ENCODE results near the gene GPR35. TPM values are rescaled to one million over a fixed set of nuclear protein-coding genes. Genes with fewer than 3 reads are reported as not detected.

The GPR35 gene
- total and polyA plus RNA-seq, 7 donors: 1.3 to 76.6 (median 7.8) TPM

DNA sequence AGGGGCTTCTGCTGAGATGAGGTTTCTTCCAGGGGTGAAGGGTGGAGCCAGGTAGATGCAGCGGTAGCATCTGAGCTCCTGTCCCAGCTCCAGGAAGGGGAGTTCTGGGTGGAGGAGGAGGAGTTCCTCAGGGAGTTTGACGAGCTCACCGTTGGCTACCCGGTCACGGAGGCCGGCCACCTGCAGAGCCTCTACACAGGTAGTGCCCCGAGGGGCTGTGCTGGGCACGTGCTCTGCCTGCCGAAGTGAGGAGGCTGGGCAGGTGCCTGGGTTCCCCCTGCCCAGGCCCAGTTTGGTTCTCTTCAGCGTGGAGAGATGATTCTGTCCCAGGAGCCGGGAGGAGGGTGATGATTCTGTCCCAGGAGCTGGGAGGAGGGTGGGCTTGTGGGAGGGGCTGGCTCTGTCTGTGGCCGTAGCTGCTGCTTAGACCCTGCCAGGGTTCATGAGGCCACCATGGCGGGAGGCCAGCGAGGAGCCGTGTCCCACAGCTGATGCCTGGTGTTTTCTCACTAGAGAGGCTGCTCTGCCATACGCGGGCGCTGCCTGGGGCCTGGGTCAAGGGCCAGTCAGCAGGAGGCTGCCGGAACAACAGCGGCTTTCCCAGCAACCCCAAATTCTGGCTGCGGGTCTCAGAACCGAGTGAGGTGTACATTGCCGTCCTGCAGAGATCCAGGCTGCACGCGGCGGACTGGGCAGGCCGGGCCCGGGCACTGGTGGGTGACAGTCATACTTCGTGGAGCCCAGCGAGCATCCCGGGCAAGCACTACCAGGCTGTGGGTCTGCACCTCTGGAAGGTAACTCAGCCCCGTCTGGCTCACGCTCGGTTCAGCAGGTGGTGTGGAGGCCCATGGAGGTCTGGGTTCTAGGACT lies 30.5 kb upstream of the GPR35 start:
- Histone ChIP-seq H3K36me3 (peaks cover 0 to 56% (median 30%) of the 10 kb centered on the region in 4 donors), H3K27ac (no peak overlapping the region), H3K4me3 (no peak overlapping the region), H3K9me3 (no peaks in the 10 kb centered on the region), H3K4me1 (peaks cover 0 to 41% (median 27%) of the 10 kb centered on the region in 4 donors), H3K27me3 (no peaks in the 10 kb centered on the region)
- TF ChIP-seq POLR2AphosphoS5 (IDR thresholded peaks at IDR 0.05) (no peak), POLR2A (IDR thresholded peaks at IDR 0.05) (no peak), EP300 (IDR thresholded peaks at IDR 0.05) (no peak)
- TF ChIP-seq, protein P1, sequence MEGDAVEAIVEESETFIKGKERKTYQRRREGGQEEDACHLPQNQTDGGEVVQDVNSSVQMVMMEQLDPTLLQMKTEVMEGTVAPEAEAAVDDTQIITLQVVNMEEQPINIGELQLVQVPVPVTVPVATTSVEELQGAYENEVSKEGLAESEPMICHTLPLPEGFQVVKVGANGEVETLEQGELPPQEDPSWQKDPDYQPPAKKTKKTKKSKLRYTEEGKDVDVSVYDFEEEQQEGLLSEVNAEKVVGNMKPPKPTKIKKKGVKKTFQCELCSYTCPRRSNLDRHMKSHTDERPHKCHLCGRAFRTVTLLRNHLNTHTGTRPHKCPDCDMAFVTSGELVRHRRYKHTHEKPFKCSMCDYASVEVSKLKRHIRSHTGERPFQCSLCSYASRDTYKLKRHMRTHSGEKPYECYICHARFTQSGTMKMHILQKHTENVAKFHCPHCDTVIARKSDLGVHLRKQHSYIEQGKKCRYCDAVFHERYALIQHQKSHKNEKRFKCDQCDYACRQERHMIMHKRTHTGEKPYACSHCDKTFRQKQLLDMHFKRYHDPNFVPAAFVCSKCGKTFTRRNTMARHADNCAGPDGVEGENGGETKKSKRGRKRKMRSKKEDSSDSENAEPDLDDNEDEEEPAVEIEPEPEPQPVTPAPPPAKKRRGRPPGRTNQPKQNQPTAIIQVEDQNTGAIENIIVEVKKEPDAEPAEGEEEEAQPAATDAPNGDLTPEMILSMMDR (IDR thresholded peaks at IDR 0.05): no peak
- peak; percentile 61 for DNase-seq
- intact Hi-C loops (cut with DNase I): loop anchor here (5.0 kb wide), 1 partner anchor 37 kb away; the partner anchor contains the start of gene ANKMY1
- WGBS, 2 donors: 92 to 94% methylated on average over 34 of the region's 34 CpGs

DNA sequence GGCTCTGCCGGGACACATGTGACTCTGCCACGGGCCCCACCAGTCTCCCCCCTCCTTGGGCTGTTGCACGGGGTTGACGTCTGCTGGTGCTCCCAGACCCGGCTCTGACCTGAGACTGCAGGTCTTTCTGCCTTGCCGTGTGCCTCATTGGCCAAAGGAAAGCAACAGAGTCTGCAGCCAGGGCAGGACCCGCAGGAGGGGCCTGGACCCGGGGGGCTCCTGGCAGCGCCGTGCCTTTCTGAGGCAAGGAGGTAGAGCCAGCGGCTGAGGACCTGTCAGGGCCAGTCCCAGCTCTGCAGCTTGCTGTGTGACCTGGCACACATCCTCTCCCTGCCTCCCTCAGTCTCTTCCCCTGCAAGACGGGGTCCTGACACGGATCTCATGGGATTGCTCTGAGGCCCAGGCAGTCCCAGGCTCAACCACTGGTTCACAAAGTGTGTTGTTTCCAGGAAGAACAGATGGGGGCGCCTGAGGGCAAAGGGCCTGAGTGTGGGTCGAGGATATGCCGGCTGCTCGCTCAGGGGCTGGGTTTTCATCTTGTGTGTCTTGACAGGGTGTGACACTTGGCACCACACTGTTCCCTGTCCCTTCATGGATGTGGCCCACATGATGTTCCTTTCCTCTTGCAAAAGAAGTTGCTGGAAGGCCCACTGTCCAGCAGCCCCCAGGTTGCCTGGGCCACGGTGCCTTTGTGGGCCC lies 29.8 kb upstream of the GPR35 start:
- DNase-seq: peak; percentile 63
- intact Hi-C loops (cut with DNase I): loop anchor here (5.0 kb wide), 1 partner anchor 38 kb away; the partner anchor contains the start of gene ANKMY1
- Histone ChIP-seq H3K9me3 (no peaks in the 10 kb centered on the region), H3K27me3 (no peaks in the 10 kb centered on the region), H3K4me3 (no peak overlapping the region), H3K4me1 (peaks cover 0 to 41% (median 27%) of the 10 kb centered on the region in 4 donors), H3K36me3 (peaks cover 0 to 51% (median 27%) of the 10 kb centered on the region in 4 donors), H3K27ac (peak overlapping the region in 2 of 4 donors; percentile 28 to 51)
- 72 to 80% methylated on average over 18 of the region's 18 CpGs for WGBS, 2 donors
- TF ChIP-seq POLR2A (IDR thresholded peaks at IDR 0.05): no peak
- no peak for TF ChIP-seq POLR2AphosphoS5 (IDR thresholded peaks at IDR 0.05)
- no peak for TF ChIP-seq EP300 (IDR thresholded peaks at IDR 0.05)
- TF ChIP-seq, protein P1 (IDR thresholded peaks at IDR 0.05): no peak

DNA sequence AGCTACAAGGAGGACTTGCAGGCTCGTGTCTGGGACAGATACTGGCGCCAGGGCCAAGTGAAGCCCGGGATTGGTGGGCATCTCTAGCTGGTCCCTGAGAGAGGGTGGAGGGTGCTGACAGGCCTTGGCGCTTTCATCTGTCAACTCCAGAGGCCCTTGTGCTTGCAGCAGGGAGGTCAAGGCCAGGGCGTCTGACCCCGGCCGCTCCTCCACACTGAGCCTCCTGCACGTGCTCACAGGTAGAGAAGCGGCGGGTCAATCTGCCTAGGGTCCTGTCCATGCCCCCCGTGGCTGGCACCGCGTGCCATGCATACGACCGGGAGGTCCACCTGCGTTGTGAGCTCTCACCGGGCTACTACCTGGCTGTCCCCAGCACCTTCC lies 29.2 kb upstream of the GPR35 start:
- H3K36me3 ChIP-seq: peaks cover 0 to 45% (median 26%) of the 10 kb centered on the region in 4 donors
- peak overlapping the region in 1 of 4 donors; percentile 7 for H3K4me3 ChIP-seq
- no peak for DNase-seq

DNA sequence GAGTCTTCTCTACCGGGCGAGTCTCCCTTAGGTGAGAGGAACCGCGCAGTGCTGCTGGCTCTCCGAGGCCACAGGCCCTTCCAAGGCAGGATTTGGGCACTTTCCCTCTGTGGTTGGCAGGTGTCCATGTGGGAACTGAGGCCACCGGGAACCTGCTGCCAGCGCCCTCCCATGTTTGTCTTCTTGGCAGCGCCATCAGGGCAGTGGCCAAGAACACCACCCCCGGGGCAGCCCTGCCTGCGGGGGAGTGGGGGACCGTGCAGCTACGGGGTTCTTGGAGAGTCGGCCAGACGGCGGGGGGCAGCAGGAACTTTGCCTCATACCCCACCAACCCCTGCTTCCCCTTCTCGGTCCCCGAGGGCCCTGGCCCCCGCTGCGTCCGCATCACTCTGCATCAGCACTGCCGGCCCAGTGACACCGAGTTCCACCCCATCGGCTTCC lies 28.8 kb upstream of the GPR35 start:
- peak overlapping the region in 1 of 4 donors; percentile 7 for H3K4me3 ChIP-seq
- peak; percentile 91 for DNase-seq
- peak overlapping the region in 3 of 4 donors; percentile 28 to 51 (median 37) for H3K27ac ChIP-seq
- H3K4me1 ChIP-seq: peaks cover 0 to 41% (median 27%) of the 10 kb centered on the region in 4 donors
- no peaks in the 10 kb centered on the region for H3K9me3 ChIP-seq
- peaks cover 0 to 41% (median 22%) of the 10 kb centered on the region in 4 donors for H3K36me3 ChIP-seq
- H3K27me3 ChIP-seq: no peaks in the 10 kb centered on the region
- intact Hi-C loops (cut with DNase I): loop anchor here (5.0 kb wide), 1 partner anchor 39 kb away; the partner anchor contains the start of gene ANKMY1
- 87 to 93% methylated on average over 23 of the region's 23 CpGs for WGBS, 2 donors
- TF ChIP-seq, protein P1 (IDR thresholded peaks at IDR 0.05): no peak
- TF ChIP-seq EP300 (IDR thresholded peaks at IDR 0.05): no peak
- peak in 2 of 4 donors; percentile 15 to 45 for TF ChIP-seq POLR2AphosphoS5 (IDR thresholded peaks at IDR 0.05)
- no peak for TF ChIP-seq POLR2A (IDR thresholded peaks at IDR 0.05)

More for the DNA sequence above, 29.2 kb upstream of the GPR35 start:
- Histone ChIP-seq H3K27me3 (no peaks in the 10 kb centered on the region), H3K4me1 (peaks cover 0 to 41% (median 27%) of the 10 kb centered on the region in 4 donors), H3K27ac (peak overlapping the region in 3 of 4 donors; percentile 28 to 51 (median 37)), H3K9me3 (no peaks in the 10 kb centered on the region)
- intact Hi-C loops (cut with DNase I): loop anchor here (5.0 kb wide), 1 partner anchor 39 kb away; the partner anchor contains the start of gene ANKMY1
- TF ChIP-seq, protein P1 (IDR thresholded peaks at IDR 0.05): no peak
- TF ChIP-seq POLR2A (IDR thresholded peaks at IDR 0.05) (no peak), EP300 (IDR thresholded peaks at IDR 0.05) (no peak), POLR2AphosphoS5 (IDR thresholded peaks at IDR 0.05) (no peak)
- 95 to 96% methylated on average over 17 of the region's 17 CpGs for WGBS, 2 donors

All from sigmoid colon (tissue), 7 donors.